Mesodermal cell (in vitro differentiated cells): ENCODE data around the gene KRT40.
"Not testable (repeated sequence)": the region's sequence is repeated elsewhere in the genome, so short reads cannot be mapped to it uniquely, and the experiment has no call there.

Source experiments
- H3K27ac ChIP-seq: 2 replicates; pipeline ENCODE4 v1.7.0; 2013; ENCODE audit warnings: mild to moderate bottlenecking, low read depth, low read length, moderate library complexity; ENCODE audit not compliant: severe bottlenecking
- H3K36me3 ChIP-seq: 2 replicates; pipeline ENCODE4 v1.7.1; 2013; ENCODE audit warnings: mild to moderate bottlenecking, low read length, moderate library complexity; ENCODE audit not compliant: control insufficient read depth, insufficient read depth
- H3K4me1 ChIP-seq: one replicate; pipeline ENCODE4 v1.7.1; 2013; ENCODE audit warnings: mild to moderate bottlenecking, low read length; ENCODE audit not compliant: insufficient read depth, control insufficient read depth, poor library complexity, severe bottlenecking
- H3K4me3 ChIP-seq: 2 replicates; pipeline ENCODE4 v1.7.0; 2013; ENCODE audit warnings: low read length, control low read depth, mild to moderate bottlenecking; ENCODE audit not compliant: insufficient read depth, poor library complexity, severe bottlenecking; ENCODE audit errors: extremely low read depth
- H3K9me3 ChIP-seq: 2 replicates; pipeline ENCODE4 v1.7.1; 2013; ENCODE audit warnings: mild to moderate bottlenecking, low read length, moderate library complexity; ENCODE audit not compliant: control insufficient read depth
- WGBS, 2 experiments: methylation state at CpG; one replicate each; pipeline ENCODE4 v1.1.5; 2013; ENCODE audit warnings: missing lambda C conversion rate in 2 of 2; ENCODE audit not compliant: insufficient coverage in 2 of 2; 5-methylcytosine and 5-hydroxymethylcytosine counted together

KRT40 gene

GRCh38 chr17:41013181-41013580 lies 29.1 kb upstream of the KRT40 start:
- 97 to 100% methylated on average over 1 to 3 of the region's 3 CpGs for WGBS, 2 experiments
- H3K4me3 ChIP-seq = no peak overlapping the region

GRCh38 chr17:41012326-41013120 lies 28.4 kb upstream of the KRT40 start:
- WGBS, 2 experiments = 84 to 92% methylated on average over 6 of the region's 6 CpGs
- H3K9me3 ChIP-seq = no peaks in the 10 kb centered on the region
- H3K4me3 ChIP-seq = no peak overlapping the region
- peaks cover 11% of the 10 kb centered on the region for H3K4me1 ChIP-seq
- H3K36me3 ChIP-seq = no peaks in the 10 kb centered on the region
- H3K27ac ChIP-seq = no peak overlapping the region

More at GRCh38 chr17:41013181-41013580, 29.1 kb upstream of the KRT40 start:
- Histone ChIP-seq H3K27ac (no peak overlapping the region), H3K36me3 (no peaks in the 10 kb centered on the region), H3K4me1 (peaks cover 11% of the 10 kb centered on the region), H3K9me3 (no peaks in the 10 kb centered on the region)

DNA sequence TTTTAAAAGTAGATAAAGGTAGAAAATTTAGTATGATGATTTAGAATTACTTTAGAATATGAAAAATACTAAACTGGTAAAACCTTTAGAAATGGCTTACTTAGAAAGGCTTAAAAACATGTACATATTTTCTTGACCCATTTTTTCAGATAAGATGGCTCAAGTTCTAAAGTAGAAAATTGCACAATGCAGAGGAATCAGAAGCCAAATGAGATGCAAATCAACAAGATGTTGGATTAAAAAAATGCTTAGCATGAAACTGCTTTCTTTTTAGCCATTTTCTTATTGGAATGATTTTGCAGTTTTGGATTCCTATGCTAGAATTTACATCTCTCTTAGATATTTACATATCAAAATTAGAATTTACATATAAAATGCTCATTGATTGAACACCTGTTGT lies 26.3 kb upstream of the KRT40 start:
- peaks cover 11% of the 10 kb centered on the region for H3K4me1 ChIP-seq
- H3K9me3 ChIP-seq = no peaks in the 10 kb centered on the region
- H3K36me3 ChIP-seq = no peaks in the 10 kb centered on the region
- H3K27ac ChIP-seq = no peak overlapping the region
- no peak overlapping the region for H3K4me3 ChIP-seq

DNA sequence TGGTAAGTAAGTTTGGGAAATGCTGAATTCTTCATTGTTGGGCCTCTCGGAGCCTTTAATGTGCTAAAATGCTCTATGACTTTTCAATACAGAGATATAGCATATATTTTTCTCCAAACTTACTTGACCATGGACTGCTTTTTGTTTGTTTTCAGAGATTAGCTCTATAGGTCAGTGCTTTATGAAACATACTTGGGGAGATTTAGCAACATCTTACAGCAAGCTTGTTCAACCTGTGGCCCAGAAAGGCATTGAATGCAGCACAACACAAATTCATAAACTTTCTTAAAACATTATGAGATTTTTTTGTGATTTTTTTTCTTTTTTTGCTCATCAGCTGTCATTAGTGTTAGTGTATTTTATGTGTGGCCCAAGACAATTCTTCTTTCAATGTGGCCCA lies 25.8 kb upstream of the KRT40 start:
- peaks cover 11% of the 10 kb centered on the region for H3K4me1 ChIP-seq
- H3K36me3 ChIP-seq = no peaks in the 10 kb centered on the region
- H3K9me3 ChIP-seq = no peaks in the 10 kb centered on the region
- no peak overlapping the region for H3K4me3 ChIP-seq
- H3K27ac ChIP-seq = no peak overlapping the region
- WGBS, 2 experiments = no CpG with 5 or more reads among the region's 1 CpG

- Histone ChIP-seq H3K27ac (no peak overlapping the region), H3K36me3 (no peaks in the 10 kb centered on the region), H3K4me1 (peaks cover 11% of the 10 kb centered on the region), H3K4me3 (no peak overlapping the region), H3K9me3 (no peaks in the 10 kb centered on the region)
- 60% methylated on average over 2 of the region's 4 CpGs; no CpG with 5 or more reads in 1 of the 2 experiments for whole genome bisulfite sequencing, 2 experiments
These were observed 25.2 kb upstream of the KRT40 start for GRCh38 chr17:41009301-41009760.

GRCh38 chr17:41008811-41009210 lies 24.7 kb upstream of the KRT40 start, which contains the start of gene KRTAP3-1:
TSS of gene KRTAP3-1 (minus strand) at chr17:41009128. CDS start at chr17:41009074, 54 bp downstream.
- no peak within 1 kb of the TSS for H3K4me3 ChIP-seq
- WGBS, 2 experiments = 85 to 87% methylated on average over 4 to 6 of the region's 8 CpGs

GRCh38 chr17:41004397-41004796 lies 20.3 kb upstream of the KRT40 start:
- WGBS, 2 experiments = 100% methylated on average over 2 to 3 of the region's 3 CpGs
- peaks cover 8% of the 10 kb centered on the region for H3K4me1 ChIP-seq
- no peaks in the 10 kb centered on the region for H3K9me3 ChIP-seq
- no peak overlapping the region for H3K27ac ChIP-seq
- no peak overlapping the region for H3K4me3 ChIP-seq
- H3K36me3 ChIP-seq = no peaks in the 10 kb centered on the region

More at GRCh38 chr17:41008811-41009210, 24.7 kb upstream of the KRT40 start, which contains the start of gene KRTAP3-1:
- H3K9me3 ChIP-seq = no peaks in the 10 kb centered on the region
- H3K36me3 ChIP-seq = no peaks in the 10 kb centered on the region
- no peak within 1 kb of the TSS for H3K27ac ChIP-seq
- H3K4me1 ChIP-seq = peaks cover 11% of the 10 kb centered on the region

- Histone ChIP-seq H3K4me1 (peaks cover 3% of the 10 kb centered on the region), H3K9me3 (no peaks in the 10 kb centered on the region), H3K27ac (no peak overlapping the region), H3K4me3 (no peak overlapping the region), H3K36me3 (no peaks in the 10 kb centered on the region)
- 71 to 100% methylated on average over 1 to 2 of the region's 4 CpGs for WGBS, 2 experiments
These were observed 19.8 kb upstream of the KRT40 start for GRCh38 chr17:41003926-41004325.

DNA sequence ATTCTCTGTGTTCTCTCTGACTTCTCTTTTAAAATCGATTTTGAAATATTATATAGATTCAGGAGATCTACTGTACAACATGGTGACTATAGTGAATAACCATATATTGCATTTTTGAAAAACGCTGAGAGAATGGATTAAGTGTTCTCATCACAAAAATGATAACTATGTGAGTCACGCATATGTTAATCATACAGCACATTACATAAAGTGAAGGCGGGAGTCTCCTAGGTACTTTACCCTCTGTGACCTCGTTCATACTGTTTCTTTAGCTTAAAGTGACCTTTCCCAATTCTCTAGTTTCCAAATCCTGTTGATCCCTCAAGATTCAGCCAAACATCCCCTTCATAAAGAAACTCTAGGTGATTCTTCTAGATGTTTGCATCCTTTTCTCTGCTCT lies 18.7 kb upstream of the KRT40 start:
- no peaks in the 10 kb centered on the region for H3K4me1 ChIP-seq
- H3K4me3 ChIP-seq = no peak overlapping the region
- no peaks in the 10 kb centered on the region for H3K36me3 ChIP-seq
- 71 to 73% methylated on average over 2 to 3 of the region's 5 CpGs for WGBS, 2 experiments
- no peaks in the 10 kb centered on the region for H3K9me3 ChIP-seq
- H3K27ac ChIP-seq = no peak overlapping the region

DNA sequence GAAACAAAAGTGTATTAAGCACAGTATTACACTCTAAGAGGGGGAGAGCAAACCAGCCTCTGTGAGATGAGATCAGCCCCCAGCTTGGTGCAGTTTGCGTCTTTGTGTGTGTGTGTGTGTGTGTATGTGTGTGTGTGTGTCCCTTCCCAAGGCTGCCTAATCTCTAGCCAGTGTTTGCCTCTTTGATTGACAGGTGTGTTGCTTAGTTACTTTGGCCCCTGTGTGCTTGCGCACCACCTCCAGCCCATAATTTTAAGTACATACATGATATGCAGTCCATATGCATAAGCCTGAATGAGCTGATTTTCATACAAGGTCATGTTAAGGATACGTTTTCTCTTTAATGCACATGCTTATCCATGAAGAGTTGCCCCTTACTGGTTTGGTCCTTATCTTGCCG lies 17.7 kb upstream of the KRT40 start:
- Histone ChIP-seq H3K4me3 (no peak overlapping the region), H3K9me3 (no peaks in the 10 kb centered on the region), H3K27ac (no peak overlapping the region), H3K4me1 (no peaks in the 10 kb centered on the region), H3K36me3 (no peaks in the 10 kb centered on the region)
- 88 to 100% methylated on average over 1 of the region's 4 CpGs for WGBS, 2 experiments

- not testable (repeated sequence) for H3K27ac ChIP-seq, H3K4me1 ChIP-seq, H3K9me3 ChIP-seq, H3K4me3 ChIP-seq, H3K36me3 ChIP-seq
- WGBS, 2 experiments = 85 to 89% methylated on average over 5 of the region's 6 CpGs
These were observed 15.4 kb upstream of the KRT40 start, which contains the start of gene KRTAP3-2 for GRCh38 chr17:40999563-40999962. TSS of gene KRTAP3-2 (minus strand) at chr17:40999906. CDS start at chr17:40999853, 53 bp downstream.
